Mesendoderm (in vitro differentiated cells): ENCODE data around the gene ABCA7.
A peak's percentile ranks its signal among the peaks of the same experiment; 100 is the strongest.

Experiments used
- DNase-seq: peaks from one replicate; pipeline ENCODE4 v3.0.0; 2013
- H2AK5ac ChIP-seq: 2 replicates; pipeline ENCODE4 v1.6.1; 2013; ENCODE audit warnings: low read length, inconsistent platforms
- H2BK120ac ChIP-seq: 2 replicates; pipeline ENCODE4 v1.6.1; 2013; ENCODE audit warnings: low read depth, mild to moderate bottlenecking, low read length, moderate library complexity, mixed read lengths
- H2BK15ac ChIP-seq: replicated peaks from 2 replicates; pipeline ENCODE4 v1.6.1; 2013; ENCODE audit warnings: low read depth, mild to moderate bottlenecking, moderate library complexity
- H2BK5ac ChIP-seq: 2 replicates; pipeline ENCODE4 v1.6.1; 2013; ENCODE audit warnings: low read length, inconsistent platforms
- H3K18ac ChIP-seq: 2 replicates; pipeline ENCODE4 v1.6.1; 2013; ENCODE audit warnings: mild to moderate bottlenecking, low read length, mixed read lengths
- H3K23ac ChIP-seq: one replicate; pipeline ENCODE4 v1.6.1; 2013; ENCODE audit warnings: low read length
- H3K27ac ChIP-seq: 2 replicates; pipeline ENCODE4 v1.5.1; 2013; ENCODE audit warnings: low read depth, mild to moderate bottlenecking, inconsistent platforms, low read length, moderate library complexity
- H3K27me3 ChIP-seq: 2 replicates; pipeline ENCODE4 v1.6.1; 2013; ENCODE audit warnings: low read length, control low read depth, mild to moderate bottlenecking, inconsistent platforms; ENCODE audit not compliant: insufficient read depth, poor library complexity
- H3K36me3 ChIP-seq: 2 replicates; pipeline ENCODE4 v1.6.1; 2013; ENCODE audit warnings: low read length, inconsistent platforms; ENCODE audit not compliant: control insufficient read depth, insufficient read depth
- H3K4ac ChIP-seq: one replicate; pipeline ENCODE4 v1.6.1; 2013; ENCODE audit warnings: low read depth, mild to moderate bottlenecking, low read length, moderate library complexity
- H3K4me1 ChIP-seq: 2 replicates; pipeline ENCODE4 v1.6.1; 2013; ENCODE audit warnings: low read depth, low read length, inconsistent platforms; ENCODE audit not compliant: control insufficient read depth
- H3K4me2 ChIP-seq: 2 replicates; pipeline ENCODE4 v1.6.1; 2013; ENCODE audit warnings: low read length
- H3K4me3 ChIP-seq: 2 replicates; pipeline ENCODE4 v1.5.1; 2013; ENCODE audit warnings: mild to moderate bottlenecking, low read length
- H3K56ac ChIP-seq: one replicate; pipeline ENCODE4 v1.6.1; 2013; ENCODE audit warnings: low read length
- H3K79me1 ChIP-seq: 2 replicates; pipeline ENCODE4 v1.6.1; 2013; ENCODE audit warnings: low read length, inconsistent platforms
- H3K79me2 ChIP-seq: 2 replicates; pipeline ENCODE4 v1.6.1; 2013; ENCODE audit warnings: mild to moderate bottlenecking, low read length; ENCODE audit not compliant: control insufficient read depth, insufficient read depth
- H3K9ac ChIP-seq: 2 replicates; pipeline ENCODE4 v1.6.1; 2013; ENCODE audit warnings: low read length, inconsistent platforms
- H4K5ac ChIP-seq: one replicate; pipeline ENCODE4 v1.6.1; 2013; ENCODE audit warnings: low read length
- H4K8ac ChIP-seq: one replicate; pipeline ENCODE4 v1.6.1; 2013; ENCODE audit warnings: low read depth, mild to moderate bottlenecking, control low read depth, low read length, moderate library complexity
- WGBS: extraction: QIAGEN DNeasy Blood & Tissue Kit; methylation state at CpG from one replicate; pipeline ENCODE4 v1.1.7; 2013; ENCODE audit warnings: low lambda C conversion rate, missing lambda C conversion rate; ENCODE audit not compliant: insufficient coverage; ENCODE audit errors: extremely low coverage; 5-methylcytosine and 5-hydroxymethylcytosine counted together

ABCA7 gene

GRCh38 chr19:1106841-1107660 lies 67.1 kb downstream of the ABCA7 start:
- H4K5ac ChIP-seq, result no peak overlapping the region
- H3K4me3 ChIP-seq, result no peak overlapping the region
- peaks cover 4% of the 10 kb centered on the region for H3K79me2 ChIP-seq
- H3K18ac ChIP-seq, result no peak overlapping the region
- peak overlapping the region; percentile 8 for H3K27ac ChIP-seq
- peak; percentile 63 for DNase-seq
- H3K23ac ChIP-seq, result no peak overlapping the region
- no peak overlapping the region for H4K8ac ChIP-seq
- no peak overlapping the region for H2BK120ac ChIP-seq
- no peak overlapping the region for H3K9ac ChIP-seq
- H3K4me2 ChIP-seq, result no peak overlapping the region
- no peak overlapping the region for H2BK15ac ChIP-seq
- no peak overlapping the region for H2BK5ac ChIP-seq
- no peaks in the 10 kb centered on the region for H3K79me1 ChIP-seq
- no peak overlapping the region for H3K4ac ChIP-seq
- H3K4me1 ChIP-seq, result no peaks in the 10 kb centered on the region
- no peak overlapping the region for H3K56ac ChIP-seq
- no CpG with 5 or more reads among the region's 17 CpGs for WGBS
- H3K27me3 ChIP-seq, result no peaks in the 10 kb centered on the region
- peaks cover 2% of the 10 kb centered on the region for H3K36me3 ChIP-seq
- H2AK5ac ChIP-seq, result no peak overlapping the region

GRCh38 chr19:1107661-1108261 lies 67.9 kb downstream of the ABCA7 start:
- Histone ChIP-seq H3K9ac (no peak overlapping the region), H2BK15ac (no peak overlapping the region), H3K27ac (no peak overlapping the region), H3K4me3 (no peak overlapping the region), H3K79me2 (peaks cover 4% of the 10 kb centered on the region), H4K5ac (no peak overlapping the region), H3K4me1 (no peaks in the 10 kb centered on the region), H3K36me3 (peaks cover 2% of the 10 kb centered on the region), H4K8ac (no peak overlapping the region), H3K18ac (no peak overlapping the region), H2BK120ac (no peak overlapping the region), H2BK5ac (no peak overlapping the region), H3K27me3 (no peaks in the 10 kb centered on the region), H3K56ac (no peak overlapping the region), H3K23ac (no peak overlapping the region), H3K4me2 (no peak overlapping the region), H3K79me1 (no peaks in the 10 kb centered on the region), H3K4ac (no peak overlapping the region), H2AK5ac (no peak overlapping the region)
- no peak for DNase-seq
- no CpG with 5 or more reads among the region's 25 CpGs for WGBS

- Histone ChIP-seq H3K27ac (no peak overlapping the region), H3K79me2 (peaks cover 4% of the 10 kb centered on the region), H4K8ac (no peak overlapping the region), H2BK15ac (no peak overlapping the region), H3K4me3 (no peak overlapping the region), H3K56ac (no peak overlapping the region), H3K4me2 (no peak overlapping the region), H3K23ac (no peak overlapping the region), H4K5ac (no peak overlapping the region), H2BK120ac (no peak overlapping the region), H3K27me3 (no peaks in the 10 kb centered on the region), H3K18ac (no peak overlapping the region), H2BK5ac (no peak overlapping the region), H3K79me1 (no peaks in the 10 kb centered on the region), H2AK5ac (no peak overlapping the region), H3K4me1 (no peaks in the 10 kb centered on the region), H3K4ac (no peak overlapping the region), H3K36me3 (peaks cover 2% of the 10 kb centered on the region), H3K9ac (no peak overlapping the region)
- no peak for DNase-seq
- no CpG with 5 or more reads among the region's 89 CpGs for WGBS
Measured at GRCh38 chr19:1108291-1109031, 68.6 kb downstream of the ABCA7 start.

- H3K4me3 ChIP-seq, result no peak overlapping the region
- H3K4ac ChIP-seq, result no peak overlapping the region
- H3K79me2 ChIP-seq, result peaks cover 4% of the 10 kb centered on the region
- no peak overlapping the region for H3K27ac ChIP-seq
- WGBS, result no CpG with 5 or more reads among the region's 48 CpGs
- H4K8ac ChIP-seq, result no peak overlapping the region
- H3K9ac ChIP-seq, result no peak overlapping the region
- H2BK120ac ChIP-seq, result no peak overlapping the region
- H3K23ac ChIP-seq, result no peak overlapping the region
- no peaks in the 10 kb centered on the region for H3K79me1 ChIP-seq
- peaks cover 4% of the 10 kb centered on the region for H3K36me3 ChIP-seq
- H4K5ac ChIP-seq, result no peak overlapping the region
- no peaks in the 10 kb centered on the region for H3K4me1 ChIP-seq
- no peak overlapping the region for H2AK5ac ChIP-seq
- no peak overlapping the region for H2BK5ac ChIP-seq
- no peak overlapping the region for H3K56ac ChIP-seq
- H3K18ac ChIP-seq, result no peak overlapping the region
- no peaks in the 10 kb centered on the region for H3K27me3 ChIP-seq
- no peak for DNase-seq
- no peak overlapping the region for H3K4me2 ChIP-seq
- no peak overlapping the region for H2BK15ac ChIP-seq
Measured at GRCh38 chr19:1109032-1109551, 69.2 kb downstream of the ABCA7 start.

- Histone ChIP-seq H3K27me3 (no peaks in the 10 kb centered on the region), H3K79me1 (no peaks in the 10 kb centered on the region), H3K79me2 (peaks cover 3% of the 10 kb centered on the region), H3K23ac (no peak overlapping the region), H2BK120ac (no peak overlapping the region), H2BK5ac (no peak overlapping the region), H3K4me3 (no peak overlapping the region), H2BK15ac (no peak overlapping the region), H4K5ac (no peak overlapping the region), H3K27ac (no peak overlapping the region), H3K36me3 (peaks cover 4% of the 10 kb centered on the region), H2AK5ac (no peak overlapping the region), H4K8ac (no peak overlapping the region), H3K4me2 (no peak overlapping the region), H3K9ac (no peak overlapping the region), H3K56ac (no peak overlapping the region), H3K4ac (no peak overlapping the region), H3K4me1 (no peaks in the 10 kb centered on the region), H3K18ac (no peak overlapping the region)
- DNase-seq, result no peak
- no CpG with 5 or more reads among the region's 54 CpGs for WGBS
Measured at GRCh38 chr19:1109697-1110671, 70.1 kb downstream of the ABCA7 start.
